Measurements from ENCODE around the gene RNH1.

DNA sequence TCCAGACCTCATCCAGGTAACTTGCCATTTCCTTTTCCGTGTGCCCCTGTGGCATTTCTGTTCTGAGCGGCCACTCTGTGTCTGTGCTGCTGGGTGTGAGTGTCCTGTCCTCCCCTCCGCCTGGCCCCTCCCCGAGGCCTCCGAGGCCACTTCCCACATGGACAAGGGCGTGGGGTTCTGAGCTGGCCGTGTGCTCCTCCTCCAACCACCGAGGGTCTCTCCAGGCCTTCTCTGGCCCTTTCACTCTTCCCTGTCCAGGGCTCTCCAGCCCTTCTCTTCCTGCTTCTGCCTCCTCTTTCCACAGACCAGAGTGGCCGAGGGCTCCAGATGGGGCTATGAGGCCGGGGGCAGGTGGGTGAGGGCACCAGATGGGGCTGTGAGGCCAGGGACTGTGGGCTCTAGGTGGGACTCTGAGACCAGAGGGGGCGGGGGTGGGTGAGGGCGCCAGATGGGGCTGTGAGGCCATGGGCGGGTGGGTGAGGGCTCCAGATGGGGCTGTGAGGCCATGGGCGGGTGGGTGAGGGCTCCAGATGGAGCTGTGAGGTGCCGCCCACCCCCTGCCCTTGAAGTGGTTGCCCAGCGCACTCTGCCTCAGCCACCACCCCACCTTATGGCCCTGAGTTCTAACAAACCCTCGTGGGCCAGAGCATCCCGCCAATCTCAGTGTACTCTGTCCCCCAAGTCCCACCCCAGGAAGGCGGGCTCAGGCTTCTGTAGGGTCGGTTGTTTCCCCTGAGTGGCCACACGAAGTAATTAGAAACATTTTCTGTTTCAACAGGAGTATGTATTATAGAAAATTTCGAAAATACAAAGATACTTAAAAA lies 32.9 kb downstream of the RNH1 start:
- TF ChIP-seq EZH2 (IDR thresholded peaks at IDR 0.05; ENCODE audit: insufficient read depth, poor library complexity, severe bottlenecking) (no peak), EZH2phosphoT487 (IDR thresholded peaks at IDR 0.05; ENCODE audit: insufficient read depth, low read depth) (no peak)
